Measurements from ENCODE around the gene SCFD2.
"Not testable (repeated sequence)": the region's sequence is repeated elsewhere in the genome, so short reads cannot be mapped to it uniquely, and the experiment has no call there.

SCFD2 gene

DNA sequence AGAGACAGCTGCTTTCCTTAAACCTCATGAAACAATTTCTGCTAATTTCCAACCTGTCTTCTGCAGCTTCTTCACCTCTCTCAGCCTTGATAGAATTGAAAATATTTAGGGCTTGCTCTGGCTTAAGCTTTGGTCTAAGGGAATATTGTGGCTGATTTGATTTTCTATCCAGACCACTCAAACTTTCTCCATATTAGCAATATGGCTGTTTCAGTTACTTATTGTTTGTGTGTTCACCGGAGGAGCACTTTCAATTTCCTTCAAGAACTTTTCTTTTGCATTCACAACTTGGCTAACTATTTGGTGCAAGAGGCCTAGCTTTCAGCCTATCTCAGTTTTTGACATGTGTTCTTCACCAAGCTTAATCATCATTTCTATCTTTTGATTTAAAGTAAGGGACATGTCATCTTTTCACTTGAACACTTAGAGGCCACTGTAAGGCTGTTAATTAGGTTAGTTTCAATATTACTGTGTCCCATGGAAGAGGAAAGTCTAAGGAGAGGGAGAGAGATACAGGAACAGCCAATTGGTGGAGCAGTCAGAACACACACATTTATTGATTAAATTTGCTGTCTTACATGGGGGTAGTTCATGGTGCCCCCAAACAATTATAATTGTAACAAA, 290.6 kb downstream of the SCFD2 start:
- no peak for DNase-seq (ENCODE audit: low read depth)
- no peak overlapping the region for H3K4me3 ChIP-seq (ENCODE audit: low read depth, low read length)

DNA sequence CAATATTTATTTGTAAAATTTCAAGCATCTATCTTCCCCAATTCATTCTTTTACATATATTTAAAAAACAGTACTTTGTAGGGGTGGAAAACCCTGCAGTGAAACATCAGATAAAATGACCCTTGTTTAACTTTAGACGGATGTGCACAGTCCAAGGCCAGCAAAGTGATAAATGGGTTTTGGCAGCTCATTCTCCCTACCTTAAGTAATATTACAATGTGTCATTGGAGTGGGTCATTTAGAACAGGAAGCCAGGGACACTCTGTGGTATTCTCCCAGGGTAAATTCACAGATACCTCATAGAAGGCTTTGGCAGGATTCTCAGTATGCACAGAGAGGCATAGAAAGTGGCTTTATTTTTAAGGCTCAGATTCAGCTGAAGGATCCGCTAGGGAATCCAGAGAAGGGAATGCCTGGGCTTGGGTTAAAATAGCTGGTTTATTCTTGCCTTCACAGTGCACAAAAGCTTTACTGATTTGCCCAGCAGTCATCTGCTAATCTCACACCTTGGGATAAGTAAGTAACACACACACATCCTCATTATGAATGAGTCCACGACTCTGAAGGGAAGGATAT, 297.0 kb downstream of the SCFD2 start:
- no peak overlapping the region for H3K4me3 ChIP-seq (ENCODE audit: low read depth, low read length)
- peak; percentile 11 for DNase-seq (ENCODE audit: low read depth)

DNA sequence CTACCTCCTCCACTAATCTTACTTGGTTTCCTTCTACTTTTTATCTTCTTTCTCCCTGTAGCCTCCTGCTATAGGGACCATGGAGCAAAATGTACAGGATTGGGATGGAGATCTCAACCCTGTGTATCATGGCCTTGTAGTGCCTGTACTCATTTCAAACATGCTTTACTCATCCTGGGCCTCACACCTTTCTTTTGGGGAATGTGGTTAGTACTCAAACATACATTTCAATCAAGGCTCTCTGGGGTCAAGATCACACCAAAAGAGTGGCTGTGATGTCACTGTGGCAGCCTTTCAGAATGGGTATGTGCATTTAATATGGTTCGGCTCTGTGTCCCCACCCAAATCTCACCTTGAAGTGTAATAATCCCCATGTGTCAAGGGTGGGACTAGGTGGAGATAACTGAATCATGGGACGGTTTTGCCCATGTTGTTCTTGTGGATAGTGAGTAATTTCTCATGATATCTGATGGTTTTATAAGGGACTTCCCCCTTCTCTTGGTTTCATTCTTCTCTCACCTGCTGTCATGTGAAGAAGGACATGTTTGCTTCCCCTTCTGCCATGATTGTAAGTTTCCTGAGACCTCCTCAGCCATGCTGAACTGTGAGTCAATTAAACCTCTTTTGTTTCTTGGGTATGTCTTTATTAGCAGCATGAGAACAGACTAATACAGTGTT, 298.6 kb downstream of the SCFD2 start:
- DNase-seq (ENCODE audit: low read depth), result no peak
- no peak overlapping the region for H3K4me3 ChIP-seq (ENCODE audit: low read depth, low read length)

- no peak overlapping the region for H3K4me3 ChIP-seq (ENCODE audit: low read depth, low read length)
- DNase-seq (ENCODE audit: low read depth), result no peak
Measured at GRCh38 chr4:53066155-53066554, 299.7 kb downstream of the SCFD2 start.

DNA sequence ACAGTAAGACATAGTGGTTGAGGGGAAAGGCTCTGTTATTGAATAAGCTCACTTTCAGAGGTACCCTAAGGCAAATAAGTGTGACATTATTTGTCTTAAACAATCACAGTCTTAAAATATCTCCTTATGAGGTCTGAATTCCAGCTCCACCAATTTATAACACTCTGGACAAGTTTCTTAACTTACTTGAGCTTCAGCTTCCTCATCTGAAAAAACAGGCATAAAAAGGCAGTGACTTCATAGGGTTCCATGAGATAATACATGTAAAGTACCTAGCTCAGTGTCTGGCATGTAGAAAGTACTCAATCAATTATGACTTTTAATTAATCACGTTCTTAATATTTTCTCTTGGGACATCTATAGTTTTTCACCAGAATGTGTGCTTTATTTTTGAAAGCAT, 301.3 kb downstream of the SCFD2 start:
- H3K4me3 ChIP-seq (ENCODE audit: low read depth, low read length), result no peak overlapping the region
- no peak for DNase-seq (ENCODE audit: low read depth)

- H3K4me3 ChIP-seq (ENCODE audit: low read depth, low read length), result no peak overlapping the region
- no peak for DNase-seq (ENCODE audit: low read depth)
Measured at GRCh38 chr4:53061091-53061850, 304.6 kb downstream of the SCFD2 start.

DNA sequence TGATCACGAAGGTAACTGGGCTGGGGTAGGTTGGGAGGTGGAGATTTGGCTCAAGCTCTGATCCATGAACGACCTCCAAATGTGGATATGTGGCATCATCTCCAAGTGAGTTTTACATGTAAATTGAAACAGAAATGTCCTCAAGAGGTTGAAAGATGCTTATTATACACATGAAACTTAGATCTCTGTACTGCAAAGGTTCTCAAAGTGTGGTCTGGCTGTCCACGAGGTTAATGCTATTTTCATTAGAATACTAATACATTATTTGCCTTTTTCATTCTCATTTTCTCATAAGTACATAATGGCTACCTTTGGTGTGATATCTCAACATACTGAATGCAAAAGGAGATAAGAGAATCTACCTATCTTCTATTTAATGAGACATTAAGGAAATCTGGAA, 305.6 kb downstream of the SCFD2 start:
- DNase-seq (ENCODE audit: low read depth), result no peak
- H3K4me3 ChIP-seq (ENCODE audit: low read depth, low read length), result no peak overlapping the region

- no peak for DNase-seq (ENCODE audit: low read depth)
- H3K4me3 ChIP-seq (ENCODE audit: low read depth, low read length), result no peak overlapping the region
Measured at GRCh38 chr4:53059871-53060270, 306.0 kb downstream of the SCFD2 start.

DNA sequence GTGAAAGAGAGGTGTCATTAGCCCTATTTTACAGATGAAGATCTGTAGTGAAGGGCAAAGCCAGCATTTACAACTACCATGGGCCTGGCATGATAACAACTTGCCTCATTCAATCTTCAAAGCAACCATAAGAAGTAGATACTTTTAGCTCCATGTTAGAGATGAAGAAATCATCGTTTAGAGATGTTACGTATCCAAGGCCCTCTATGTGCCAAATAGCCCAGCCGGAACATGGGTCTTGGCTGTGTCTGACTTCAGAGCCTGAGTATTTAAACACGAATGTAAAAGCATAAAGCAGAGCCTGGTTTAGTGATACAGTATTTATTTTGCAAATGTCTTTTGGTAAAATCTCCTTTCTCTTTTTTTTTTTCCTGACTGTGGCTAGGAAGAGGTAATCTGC, 306.6 kb downstream of the SCFD2 start:
- H3K4me3 ChIP-seq (ENCODE audit: low read depth, low read length), result no peak overlapping the region
- DNase-seq (ENCODE audit: low read depth), result no peak

GRCh38 chr4:53057679-53058078, 308.2 kb downstream of the SCFD2 start:
- H3K4me3 ChIP-seq (ENCODE audit: low read depth, low read length), result no peak overlapping the region
- DNase-seq (ENCODE audit: low read depth), result no peak

- not testable (repeated sequence) for DNase-seq (ENCODE audit: low read depth); H3K4me3 ChIP-seq (ENCODE audit: low read depth, low read length)
Measured at GRCh38 chr4:53057108-53057507, 308.8 kb downstream of the SCFD2 start.

DNA sequence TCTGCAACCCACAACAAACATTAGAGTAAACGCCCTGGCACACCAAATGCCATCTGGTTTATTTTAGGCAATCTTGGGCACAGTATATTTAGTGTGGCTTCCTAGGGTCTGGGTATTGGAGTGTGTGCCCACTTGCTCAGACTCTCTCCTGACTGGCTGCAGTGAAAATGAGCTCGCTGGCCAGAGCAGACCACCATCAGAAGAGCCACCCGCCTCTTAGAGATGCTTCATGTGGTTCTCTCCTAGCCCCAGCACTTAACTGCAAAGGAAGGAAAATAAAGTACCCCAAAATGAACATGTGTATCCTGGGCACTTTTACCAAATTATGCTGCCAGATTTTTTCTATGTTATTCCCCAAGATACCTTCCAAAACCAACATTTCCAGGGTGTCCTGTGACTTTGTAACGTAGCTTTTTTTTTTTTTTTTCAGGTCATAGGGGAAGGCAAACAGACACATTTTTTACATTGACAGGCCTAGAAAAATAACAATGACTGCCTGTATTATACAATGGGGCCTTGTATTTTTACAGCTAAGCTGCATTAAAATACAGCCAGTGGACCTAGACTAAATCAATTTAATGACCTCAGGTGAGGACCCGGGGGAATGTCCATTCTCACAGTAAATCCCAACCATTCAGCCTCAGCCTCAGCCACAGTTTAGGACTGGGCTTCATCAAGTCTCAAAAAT, 310.0 kb downstream of the SCFD2 start:
- no peak for DNase-seq (ENCODE audit: low read depth)

GRCh38 chr4:53055274-53055673, 310.6 kb downstream of the SCFD2 start:
- no peak overlapping the region for H3K4me3 ChIP-seq (ENCODE audit: low read depth, low read length)
- DNase-seq (ENCODE audit: low read depth), result peak; percentile 77

More for the DNA sequence above, 310.0 kb downstream of the SCFD2 start:
- H3K4me3 ChIP-seq (ENCODE audit: low read depth, low read length), result no peak overlapping the region

DNA sequence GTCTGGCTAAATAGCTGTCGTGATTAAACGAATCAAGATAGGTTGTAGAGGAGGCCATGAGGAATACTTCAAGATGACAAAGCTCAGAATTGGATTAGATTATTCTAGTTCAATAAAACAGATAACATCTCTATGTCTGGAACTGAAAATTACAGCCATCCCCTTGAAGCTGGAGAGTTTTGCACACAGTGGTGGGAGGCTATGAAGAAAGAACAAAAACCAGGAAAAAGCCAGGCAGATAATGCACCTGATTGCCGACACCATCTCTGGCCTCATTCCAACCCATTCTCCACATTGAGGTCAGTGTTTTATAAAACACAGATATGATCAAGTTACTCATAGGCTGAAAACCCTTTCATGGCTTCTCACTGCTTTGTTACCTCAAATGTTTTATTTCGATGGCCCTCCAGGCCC, 315.5 kb downstream of the SCFD2 start:
- no peak overlapping the region for H3K4me3 ChIP-seq (ENCODE audit: low read depth, low read length)
- DNase-seq (ENCODE audit: low read depth), result no peak

- no peak for DNase-seq (ENCODE audit: low read depth)
- no peak overlapping the region for H3K4me3 ChIP-seq (ENCODE audit: low read depth, low read length)
Measured at GRCh38 chr4:53049528-53049927, 316.3 kb downstream of the SCFD2 start.

- DNase-seq (ENCODE audit: low read depth), result no peak
- no peak overlapping the region for H3K4me3 ChIP-seq (ENCODE audit: low read depth, low read length)
Measured at GRCh38 chr4:53044651-53044960, 321.3 kb downstream of the SCFD2 start.

- H3K4me3 ChIP-seq (ENCODE audit: low read depth, low read length), result no peak overlapping the region
- DNase-seq (ENCODE audit: low read depth), result no peak
Measured at GRCh38 chr4:53043891-53044650, 321.8 kb downstream of the SCFD2 start.

- no peak overlapping the region for H3K4me3 ChIP-seq (ENCODE audit: low read depth, low read length)
- DNase-seq (ENCODE audit: low read depth), result no peak
Measured at GRCh38 chr4:53043055-53043454, 322.8 kb downstream of the SCFD2 start.

- no peak overlapping the region for H3K4me3 ChIP-seq (ENCODE audit: low read depth, low read length)
- DNase-seq (ENCODE audit: low read depth), result no peak
Measured at GRCh38 chr4:53040851-53041250, 325.0 kb downstream of the SCFD2 start.
